HPDE6-E6E7 (cell line): ENCODE results near the gene PRKD1.
"Not testable (repeated sequence)": the region's sequence is repeated elsewhere in the genome, so short reads cannot be mapped to it uniquely, and the experiment has no call there.

Experiments
- DNase-seq: peaks from one replicate; pipeline ENCODE4 v3.0.0; 2011; ENCODE audit warnings: missing footprints; ENCODE audit errors: extremely low spot score

Gene PRKD1

DNA sequence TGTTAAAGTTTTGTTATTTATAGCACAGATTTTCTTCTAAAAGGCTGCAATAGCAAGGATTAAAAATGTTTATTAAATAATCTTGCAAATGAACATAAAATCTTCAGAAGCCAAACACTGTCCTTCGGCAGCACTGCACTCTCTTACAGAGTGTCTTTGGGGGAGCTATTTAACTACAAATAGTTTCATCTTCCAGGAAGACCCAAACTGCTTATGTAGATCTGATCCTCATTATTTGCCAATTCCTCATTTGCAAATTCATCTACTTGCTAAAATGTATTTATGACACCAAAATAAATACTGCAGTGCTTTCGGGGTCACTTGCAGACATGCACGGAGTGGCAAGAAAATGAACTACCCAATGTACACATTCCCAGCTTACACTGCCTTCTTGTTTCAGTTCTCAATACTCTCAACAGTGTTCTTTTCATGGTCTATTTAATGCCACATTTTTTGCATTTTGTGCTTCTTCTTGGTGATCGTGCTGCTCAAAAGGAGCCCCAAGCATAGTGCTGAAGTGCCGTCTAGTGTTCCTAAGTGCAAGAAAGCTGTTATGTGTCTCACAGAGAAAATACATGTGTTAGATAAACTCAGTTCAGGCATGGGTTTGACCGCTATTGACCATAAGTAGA is 128.1 kb downstream of the PRKD1 start:
- no peak for DNase-seq

DNA sequence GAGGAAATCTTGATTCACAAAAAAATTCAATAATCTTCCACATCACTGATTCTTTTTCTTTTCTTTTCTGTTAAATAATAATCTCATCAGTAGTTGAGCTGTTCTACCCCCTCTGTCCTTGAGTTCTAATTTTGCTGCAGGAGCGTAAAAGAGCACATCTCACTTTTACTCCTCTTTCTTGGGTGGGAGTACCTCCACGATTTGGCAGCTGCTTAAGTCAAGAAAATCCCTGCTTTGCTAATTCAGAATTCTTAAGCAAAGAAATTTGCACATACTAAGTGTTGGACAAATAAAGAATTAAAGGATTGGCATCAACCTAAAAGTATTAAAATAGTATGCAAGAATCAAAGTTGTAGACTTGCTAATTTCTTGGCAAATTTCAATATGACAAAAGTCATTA is 128.8 kb downstream of the PRKD1 start:
- DNase-seq: no peak

DNA sequence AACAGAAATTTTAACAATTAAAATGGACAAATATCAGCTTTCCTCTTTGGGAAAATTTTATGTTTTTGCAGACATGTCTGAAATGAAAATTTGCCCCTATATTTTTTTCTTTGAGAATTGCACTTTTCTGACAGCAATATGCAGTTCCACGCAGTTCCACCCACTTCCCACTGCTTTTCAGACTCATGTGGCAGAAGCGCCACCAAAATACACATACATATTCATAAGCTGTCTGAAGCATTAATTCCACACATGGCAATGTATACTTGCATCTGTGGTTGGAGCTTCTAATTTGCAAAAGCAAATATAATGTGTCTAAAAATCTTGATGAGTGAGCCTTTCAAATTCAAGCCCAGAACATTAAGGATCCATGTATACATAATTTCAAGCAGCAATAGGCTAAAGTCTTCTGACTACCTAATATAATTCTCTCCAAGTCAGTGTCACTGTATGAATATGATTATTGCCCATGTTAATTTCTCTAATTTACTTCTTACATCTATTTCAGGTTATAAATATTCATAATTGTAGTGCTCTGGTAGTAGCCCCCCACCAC is 129.5 kb downstream of the PRKD1 start:
- no peak for DNase-seq

DNA sequence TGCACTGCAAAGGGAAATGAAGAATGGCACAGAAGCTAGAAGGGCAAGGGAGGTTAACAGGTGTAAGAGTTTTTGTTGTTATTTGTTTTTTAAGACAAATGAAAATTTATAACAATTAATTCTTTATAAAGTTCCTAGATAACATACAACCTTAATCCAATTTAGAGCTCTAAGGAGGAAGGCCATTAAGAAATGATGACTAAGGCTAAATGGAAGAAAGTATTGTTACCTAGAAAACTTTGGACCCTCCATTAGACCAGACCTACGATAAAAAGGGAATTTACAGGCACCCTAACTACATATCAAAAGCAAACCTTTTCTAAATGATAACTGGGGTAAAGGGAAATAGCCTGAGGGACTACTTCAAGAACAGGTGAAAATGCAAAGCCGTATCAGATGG is 130.8 kb downstream of the PRKD1 start:
- DNase-seq: no peak

DNA sequence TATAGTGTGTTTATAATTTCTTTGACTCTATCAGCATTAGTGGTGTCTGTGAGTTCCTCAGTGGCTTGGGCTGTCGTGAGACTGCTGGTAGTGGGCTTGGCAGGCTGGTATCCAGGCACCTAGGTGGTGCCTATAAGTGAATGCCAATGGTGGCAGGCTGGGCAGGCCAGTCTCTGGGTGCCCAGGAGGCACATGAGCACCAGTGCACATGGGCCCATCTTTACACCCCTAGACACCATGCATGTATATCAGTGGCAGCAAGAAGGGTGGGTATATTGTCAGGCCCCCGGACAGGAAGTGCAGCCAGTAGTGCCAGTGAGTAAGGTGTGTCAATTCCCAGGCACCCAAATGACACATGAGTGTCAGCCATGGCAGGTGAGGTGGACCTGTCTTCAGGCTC is 138.2 kb downstream of the PRKD1 start:
- no peak for DNase-seq

DNA sequence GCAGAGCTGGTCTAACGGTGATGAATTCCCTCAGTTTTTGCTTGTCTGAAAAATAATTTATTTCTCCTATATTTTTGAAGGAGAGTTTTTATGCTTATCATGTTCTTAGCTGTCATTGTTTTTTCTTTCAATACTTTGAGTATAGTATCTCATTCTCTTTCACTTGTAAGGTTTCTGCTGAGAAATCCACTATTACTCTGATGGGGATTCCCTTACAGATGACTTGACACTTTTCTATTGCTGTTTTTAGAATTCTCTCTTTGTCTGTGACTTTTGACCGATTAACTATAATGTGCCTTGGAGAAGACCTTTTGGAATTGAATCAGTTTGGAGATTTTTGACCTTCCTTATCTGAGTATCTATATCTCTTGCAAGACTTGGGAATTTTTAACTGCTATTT is 139.6 kb downstream of the PRKD1 start:
- no peak for DNase-seq

DNA sequence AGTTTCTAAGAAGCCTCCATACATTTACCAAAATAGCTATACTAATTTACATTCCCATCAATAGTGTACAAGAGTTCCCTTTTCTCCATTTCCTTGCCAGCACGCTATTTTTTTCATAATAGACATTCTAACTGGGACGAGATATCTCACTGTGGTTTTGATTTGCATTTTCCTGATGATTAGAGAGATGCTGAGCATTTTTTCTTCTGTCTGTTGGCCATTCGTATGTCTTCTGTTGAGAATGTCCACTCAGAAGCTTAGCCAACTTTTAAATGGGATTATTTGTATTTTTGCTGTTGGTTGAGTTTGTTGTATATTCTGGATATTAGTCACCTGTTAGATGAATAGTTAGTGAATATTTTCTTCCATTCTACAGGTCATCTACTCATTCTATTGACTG is 144.1 kb downstream of the PRKD1 start:
- no peak for DNase-seq

DNA sequence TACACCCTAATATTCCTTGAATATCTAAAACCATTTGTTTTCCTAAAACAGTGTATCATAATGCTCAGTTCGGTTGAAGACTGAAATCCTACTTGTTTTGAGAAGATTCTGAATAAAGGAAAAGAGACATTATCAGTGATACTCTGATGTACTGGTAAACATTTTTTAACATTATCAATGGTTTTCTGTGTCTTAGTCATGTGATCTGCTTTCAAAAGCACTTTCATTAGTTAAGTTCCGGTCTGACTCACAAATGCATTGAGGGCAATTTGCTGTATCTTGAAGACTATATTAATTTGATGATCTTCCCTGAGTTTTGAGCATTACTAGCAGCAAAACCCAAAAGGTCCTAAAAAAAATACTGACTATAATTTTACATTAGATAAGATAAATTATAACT is 145.6 kb downstream of the PRKD1 start:
- DNase-seq: no peak

DNA sequence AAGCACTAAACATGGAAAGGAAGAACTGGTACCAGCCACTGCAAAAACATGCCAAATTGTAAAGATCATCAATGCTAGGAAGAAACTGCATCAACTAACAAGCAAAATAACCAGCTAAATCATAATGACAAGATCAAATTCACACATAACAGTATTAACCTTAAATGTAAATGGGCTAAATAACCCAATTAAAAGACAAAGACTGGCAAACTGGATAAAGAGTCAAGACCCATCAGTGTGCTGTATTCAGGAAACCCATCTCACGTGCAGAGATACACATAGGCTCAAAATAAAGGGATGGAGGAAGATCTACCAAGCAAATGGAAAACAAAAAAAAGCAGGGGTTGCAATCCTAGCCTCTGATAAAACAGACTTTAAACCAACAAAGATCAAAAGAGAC is 150.5 kb downstream of the PRKD1 start:
- DNase-seq: not testable (repeated sequence)

DNA sequence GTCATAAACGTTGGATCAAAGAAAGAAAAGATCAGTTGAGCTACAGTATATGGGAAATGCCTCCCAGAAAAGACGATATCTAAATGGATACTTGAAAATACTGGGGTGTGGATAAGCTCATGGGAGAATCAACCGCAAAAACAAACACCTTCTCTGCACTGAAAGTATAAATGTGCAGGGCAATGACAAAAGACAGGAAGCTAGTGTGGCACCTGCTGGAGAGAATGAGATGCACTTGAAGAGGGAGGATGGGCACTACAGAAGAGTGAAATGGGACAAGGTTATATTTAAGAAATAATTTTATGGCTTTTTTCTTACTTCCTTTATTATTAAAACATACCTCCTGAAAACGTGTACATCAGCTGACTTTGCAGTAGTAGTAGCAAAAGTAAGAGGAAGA is 153.7 kb downstream of the PRKD1 start:
- no peak for DNase-seq

DNA sequence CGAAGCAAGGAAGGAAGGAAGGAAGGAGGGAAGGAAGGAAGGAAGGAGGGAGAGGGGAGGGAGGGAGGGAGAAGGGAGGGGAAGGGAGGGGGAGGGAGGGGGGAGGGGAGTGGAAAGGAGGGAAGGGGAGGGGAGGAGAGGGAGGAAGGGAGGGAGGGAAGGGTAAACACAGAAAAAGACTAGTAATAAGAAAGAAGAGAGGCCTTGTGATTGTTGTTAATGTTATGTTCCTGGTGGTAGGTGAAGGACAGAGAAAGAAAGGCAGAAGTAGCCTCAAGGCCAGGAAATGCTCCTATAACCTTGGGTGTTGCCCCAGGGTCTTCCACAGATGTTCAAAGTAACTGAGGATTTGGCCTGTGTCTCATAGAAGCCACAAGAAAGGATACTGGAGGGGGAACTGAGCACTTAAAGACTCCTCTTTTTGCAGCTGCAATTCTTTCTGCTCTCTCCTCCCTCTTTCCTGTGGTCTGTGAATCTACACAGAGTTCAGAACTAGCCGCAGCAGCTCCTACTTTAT is 164.2 kb downstream of the PRKD1 start:
- DNase-seq: no peak

DNA sequence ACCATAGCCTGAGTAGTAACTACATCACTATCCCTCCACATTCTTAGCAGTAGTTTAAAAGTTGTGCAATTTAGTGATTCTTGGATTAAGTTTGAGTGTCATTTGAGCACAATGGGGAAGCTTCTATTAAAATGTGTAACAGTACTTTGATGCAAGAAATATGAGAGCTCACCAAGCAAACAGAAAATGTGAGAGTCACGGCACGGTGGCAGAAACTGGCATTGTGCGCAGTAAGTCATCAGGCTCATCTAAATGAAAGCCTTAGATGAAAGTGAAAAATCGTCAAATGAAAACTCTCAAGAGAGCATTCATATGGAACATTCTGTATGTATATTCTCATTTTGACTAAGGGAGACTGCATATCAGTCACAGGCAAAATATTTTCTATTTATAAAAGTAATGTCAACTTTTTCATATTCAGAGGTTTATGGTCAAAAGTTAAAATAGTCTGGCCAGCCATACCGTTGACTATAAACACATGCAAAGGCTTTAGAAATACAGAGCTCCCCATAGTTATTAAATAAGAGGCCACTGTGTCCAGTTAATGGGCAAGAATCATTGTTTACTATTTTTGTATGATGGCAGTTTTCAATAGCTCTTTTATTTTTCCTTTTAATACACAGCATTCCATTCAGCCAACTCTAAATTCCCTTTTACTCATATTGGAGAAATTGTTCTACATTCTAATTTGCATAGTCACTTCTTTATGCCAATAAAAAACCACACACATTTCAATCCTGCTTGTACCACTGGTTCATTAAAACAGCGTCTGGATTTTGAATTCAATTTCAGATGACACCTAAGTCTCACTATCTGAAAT is 167.9 kb downstream of the PRKD1 start:
- no peak for DNase-seq

DNA sequence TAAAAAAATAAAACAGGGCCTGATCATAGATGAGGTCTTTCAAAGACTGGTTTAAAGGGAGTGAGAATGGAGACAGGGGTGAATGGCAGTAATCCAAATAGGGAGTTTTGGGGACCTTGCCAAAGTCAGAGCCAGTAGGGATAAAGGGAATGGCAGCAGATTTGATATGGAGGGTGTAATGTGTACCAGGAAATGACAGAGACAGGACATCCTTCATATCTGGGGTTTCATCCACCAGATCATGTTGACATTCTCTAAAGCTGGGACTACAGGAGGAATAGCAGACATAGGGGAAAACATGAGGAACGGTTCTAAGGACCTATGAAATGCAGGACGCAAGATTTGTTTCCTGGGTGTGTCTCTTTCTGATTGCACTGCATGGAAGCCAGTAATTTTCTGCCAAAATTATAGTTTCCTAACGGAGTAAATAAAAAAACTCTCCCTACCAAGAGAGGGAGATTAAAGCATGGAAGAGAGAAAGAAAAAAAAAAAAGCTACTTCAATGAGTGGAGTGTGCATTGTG is 169.9 kb downstream of the PRKD1 start:
- no peak for DNase-seq

DNA sequence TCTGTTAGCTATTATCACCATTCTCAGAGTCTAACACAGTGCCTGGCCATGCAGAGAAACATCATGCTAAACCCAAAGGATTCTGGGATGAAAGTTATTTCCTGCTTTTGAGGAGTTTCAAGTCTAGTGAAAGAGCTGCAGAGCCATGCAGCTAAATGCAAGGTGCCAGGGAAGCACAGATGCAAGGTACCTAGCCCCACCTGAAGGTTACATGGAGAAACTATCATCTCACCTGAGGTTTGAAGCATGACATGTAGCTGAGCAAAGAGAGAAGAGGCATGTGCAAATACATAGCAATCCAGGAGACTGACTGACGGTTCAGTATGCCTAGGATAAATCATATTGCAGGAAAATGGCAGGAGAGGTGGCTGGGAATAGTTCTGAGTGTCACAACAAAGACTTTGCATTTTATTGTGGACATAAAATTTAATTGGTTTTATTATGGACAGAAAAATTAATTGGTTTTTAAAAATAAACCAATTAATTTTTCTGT is 170.4 kb downstream of the PRKD1 start:
- DNase-seq: no peak

DNA sequence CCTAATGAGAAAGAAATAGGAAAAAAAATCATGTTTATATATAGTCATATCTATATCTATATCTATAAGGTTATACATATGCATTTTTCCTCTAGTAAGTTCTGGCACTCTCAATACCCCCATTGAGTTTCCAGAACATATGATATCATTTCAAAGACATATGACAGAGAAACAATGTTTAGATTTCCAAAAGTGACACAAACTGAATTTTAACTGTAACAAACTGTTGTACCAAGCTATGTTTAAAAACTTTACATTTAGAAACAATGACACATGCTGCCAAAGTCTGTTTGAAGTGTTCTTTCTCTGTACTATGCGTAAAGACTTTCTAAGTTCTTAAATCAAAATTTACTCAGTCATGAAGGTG is 171.6 kb downstream of the PRKD1 start:
- no peak for DNase-seq

DNA sequence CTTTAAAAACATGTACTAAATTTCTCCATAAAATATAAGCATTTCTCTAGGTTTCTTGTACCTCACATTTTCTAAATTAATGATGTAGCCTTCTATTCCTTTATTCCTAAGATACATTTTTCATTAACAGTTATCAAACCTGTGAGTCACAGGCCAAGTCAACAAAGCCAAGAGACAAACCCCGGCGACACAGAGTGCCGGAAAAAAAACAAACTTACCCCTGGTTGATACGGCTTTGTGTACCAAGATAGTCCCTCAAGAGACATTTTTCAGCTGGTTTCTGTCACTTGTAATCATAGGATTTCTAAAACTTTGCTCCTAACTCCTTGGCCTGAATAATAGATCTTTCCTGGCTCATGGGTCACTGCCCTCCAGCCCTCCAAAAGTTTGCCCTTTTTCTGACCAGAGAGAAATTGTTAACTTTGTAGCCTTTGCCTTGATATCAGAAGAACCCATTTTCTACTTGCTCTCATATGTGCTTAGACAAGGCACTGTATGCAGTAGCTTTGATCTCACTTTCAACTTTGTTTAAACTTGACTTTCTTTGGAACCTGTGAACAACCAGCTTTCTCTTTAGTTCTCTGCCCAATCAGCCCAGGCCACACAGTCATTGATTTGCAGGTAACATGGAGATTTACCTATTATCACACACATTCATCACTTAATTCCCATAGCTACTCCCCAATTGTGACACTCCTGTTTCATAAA is 172.2 kb downstream of the PRKD1 start:
- no peak for DNase-seq

DNA sequence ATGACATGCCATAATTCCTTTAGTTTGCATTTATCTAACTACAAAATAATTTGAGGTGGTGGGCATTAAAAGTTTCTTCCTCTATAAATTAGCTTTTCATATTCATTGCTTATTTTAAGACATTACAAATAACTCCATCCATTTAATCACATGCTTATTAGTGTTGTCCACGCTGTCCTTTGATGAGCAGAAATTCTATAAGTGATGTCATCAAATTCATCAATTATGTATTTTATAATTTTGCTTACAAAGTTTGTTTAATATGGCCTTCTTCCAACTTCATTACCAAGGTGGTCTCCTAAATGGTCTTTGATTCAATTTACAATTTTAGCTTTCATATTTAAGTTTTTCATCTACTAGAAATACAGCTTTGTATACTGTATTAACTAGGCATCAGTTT is 173.5 kb downstream of the PRKD1 start:
- no peak for DNase-seq

DNA sequence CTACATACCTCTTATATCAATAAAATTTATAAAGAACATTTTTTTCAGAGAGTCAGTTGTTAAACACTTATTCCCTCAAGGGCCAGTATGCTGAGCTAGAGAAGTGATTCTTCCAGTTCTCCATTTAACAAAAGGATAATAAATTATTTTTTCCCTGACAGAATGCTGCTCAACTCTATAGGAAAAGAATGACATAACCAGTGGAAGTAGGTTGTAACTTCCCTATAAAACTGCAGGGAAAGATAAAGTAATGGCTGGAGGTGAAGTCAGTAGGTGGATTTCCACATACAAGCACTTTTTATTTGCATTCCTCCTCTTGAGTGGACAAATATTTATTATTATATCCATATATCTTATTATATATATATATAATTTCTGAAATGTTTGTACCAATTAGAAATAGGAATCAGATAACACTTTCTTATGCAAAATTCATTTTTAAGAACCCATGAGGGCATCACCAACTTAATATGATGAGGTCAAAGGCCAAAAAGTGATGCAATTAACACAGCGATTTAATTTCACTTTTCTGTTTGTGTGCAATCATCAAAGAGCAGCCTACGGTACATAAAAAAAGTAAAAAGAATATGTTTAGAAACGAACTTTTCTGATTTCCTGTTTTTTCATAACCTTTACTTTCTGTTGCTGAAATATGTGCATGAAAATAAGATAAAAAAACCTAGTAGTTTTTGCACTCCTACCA is 175.3 kb downstream of the PRKD1 start:
- DNase-seq: no peak

DNA sequence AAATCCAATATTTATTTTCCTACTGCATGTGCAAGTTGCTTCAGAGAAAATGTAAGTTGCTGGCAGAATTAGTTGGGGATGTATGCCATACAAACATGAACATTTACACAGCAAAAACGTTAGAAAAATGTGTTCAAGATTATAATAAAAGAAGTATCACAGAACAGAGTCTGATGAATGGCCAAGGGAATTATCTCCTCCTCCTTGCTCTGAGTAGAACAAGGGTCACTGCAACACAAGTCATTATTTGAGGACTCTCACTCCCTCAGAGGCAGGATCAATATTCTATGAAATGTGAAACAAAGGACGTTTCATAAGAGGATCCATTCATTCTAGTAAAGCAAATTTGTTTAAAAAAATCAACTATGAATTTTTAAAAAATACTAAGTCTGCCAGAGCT is 177.8 kb downstream of the PRKD1 start:
- no peak for DNase-seq

DNA sequence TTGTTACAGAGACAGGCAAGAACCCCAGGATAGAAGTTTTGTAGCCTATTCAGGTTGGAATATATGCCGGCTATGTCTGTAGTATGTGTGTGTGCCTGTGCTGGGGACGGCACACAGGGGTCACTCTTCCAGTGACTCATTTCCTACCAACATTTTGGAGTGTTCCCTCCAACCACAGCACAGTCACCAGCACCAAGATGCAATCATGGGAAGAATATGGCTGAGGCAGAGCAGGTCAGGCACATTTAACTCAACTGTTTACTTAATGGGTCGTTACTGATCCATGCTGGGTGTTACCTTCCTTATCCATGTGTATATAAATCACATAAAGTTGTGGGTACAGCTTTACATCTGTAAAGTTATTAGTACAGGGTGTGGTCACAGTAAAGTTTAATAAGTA is 178.3 kb downstream of the PRKD1 start:
- no peak for DNase-seq

DNA sequence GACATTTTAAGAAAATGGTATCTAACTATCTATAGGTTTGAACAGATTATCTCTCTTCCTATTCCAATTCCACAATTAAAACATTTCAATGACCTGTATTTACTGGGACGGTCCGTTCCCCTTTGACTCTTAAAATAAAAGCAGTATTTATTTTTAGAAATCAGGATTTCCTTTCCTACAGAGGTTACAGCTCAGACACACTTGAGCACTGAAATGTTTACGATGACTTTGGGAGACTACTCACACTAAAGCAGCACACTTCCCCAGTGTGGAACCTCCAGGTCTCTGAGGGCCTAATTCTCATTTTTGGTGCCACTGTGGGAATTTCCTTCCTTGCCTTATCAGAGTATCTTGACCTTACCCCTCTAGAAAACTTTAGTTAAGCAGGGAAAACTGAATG is 181.8 kb downstream of the PRKD1 start:
- no peak for DNase-seq
